SK-N-SH (cell line): ENCODE data around the gene SAMD5. TPM values are rescaled to one million over a fixed set of nuclear protein-coding genes. Genes with fewer than 3 reads are reported as not detected.

Experiments used
- CTCF ChIA-PET: fragments of 300-600, 350-600 bp; formaldehyde crosslinking; extraction: SDS; loops from one replicate; lab custom pipeline; 2021; lab: Yijun Ruan, JAX
- POLR2A ChIA-PET: fragments of 350-600 bp; sonication (Branson Sonifier 250); formaldehyde crosslinking; extraction: SDS; loops from one replicate; lab custom pipeline; 2020; ENCODE audit warnings: antibody characterized with exemption, inconsistent platforms; lab: Yijun Ruan, JAX
- DNase-seq: peaks from one replicate; pipeline ENCODE4 v3.0.0; 2012
- H2AFZ ChIP-seq: fragments of 200-600 bp; sonication (generic); 2 replicates; pipeline ENCODE4 v1.8.1; 2016; ENCODE audit warnings: antibody characterized with exemption, mild to moderate bottlenecking, low read depth
- H3F3A ChIP-seq: fragments of 200-600 bp; sonication (generic); replicated peaks from 2 replicates; pipeline ENCODE3; 2016; ENCODE audit warnings: antibody characterized with exemption, mild to moderate bottlenecking; ENCODE audit not compliant: insufficient read depth
- H3K27ac ChIP-seq, 2 experiments: fragments of 200-500 bp in 1 of 2; fragments of 200-600 bp in 1 of 2; sonication (Bioruptor generic) in 1 of 2; sonication (generic), shearing (Covaris generic) in 1 of 2; 2 replicates each; pipeline versions ENCODE4 v1.5.1 to v1.6.1; 2014 to 2016; ENCODE audit warnings: low read depth in 2 of 2, inconsistent platforms in 1 of 2, low read length in 1 of 2, mild to moderate bottlenecking in 1 of 2, mixed read lengths in 1 of 2
- H3K27me3 ChIP-seq: fragments of 200-600 bp; sonication (generic), shearing (Covaris generic); 2 replicates; pipeline ENCODE4 v1.6.1; 2016; ENCODE audit warnings: mixed run types; ENCODE audit not compliant: insufficient read depth
- H3K36me3 ChIP-seq, 2 experiments: fragments of 200-500 bp in 1 of 2; fragments of 200-600 bp in 1 of 2; sonication (Bioruptor generic) in 1 of 2; sonication (generic) in 1 of 2; replicated peaks in 1 of 2; 2 replicates each; pipeline versions ENCODE3 to v1.5.1; 2014 to 2016; ENCODE audit warnings: low read length in 1 of 2, mild to moderate bottlenecking in 1 of 2; ENCODE audit not compliant: insufficient read depth in 2 of 2, control insufficient read depth in 1 of 2
- H3K4me1 ChIP-seq, 2 experiments: fragments of 200-500 bp in 1 of 2; fragments of 200-600 bp in 1 of 2; sonication (Bioruptor generic) in 1 of 2; sonication (generic), shearing (Covaris generic) in 1 of 2; 2 replicates each; pipeline versions ENCODE4 v1.5.1 to v1.6.1; 2014 to 2016; ENCODE audit warnings: low read depth in 1 of 2, low read length in 1 of 2, mixed run types in 1 of 2; ENCODE audit not compliant: insufficient read depth in 2 of 2, control insufficient read depth in 1 of 2
- H3K4me2 ChIP-seq: fragments of 200-600 bp; sonication (generic), shearing (Covaris generic); 2 replicates; pipeline ENCODE4 v1.6.1; 2017; ENCODE audit warnings: mixed run types
- H3K4me3 ChIP-seq, 2 experiments: fragments of 200-500 bp in 1 of 2; fragments of 200-600 bp in 1 of 2; sonication (Bioruptor generic) in 1 of 2; sonication (generic), shearing (Covaris generic) in 1 of 2; 2 replicates each; pipeline versions ENCODE4 v1.5.1 to v1.8.1; 2014 to 2016; ENCODE audit warnings: low read depth in 2 of 2, inconsistent platforms in 1 of 2, low read length in 1 of 2, mild to moderate bottlenecking in 1 of 2, mixed read lengths in 1 of 2, moderate library complexity in 1 of 2
- H3K79me2 ChIP-seq: fragments of 200-600 bp; sonication (generic); 2 replicates; pipeline ENCODE4 v1.8.1; 2017; ENCODE audit warnings: mild to moderate bottlenecking; ENCODE audit not compliant: insufficient read depth
- H3K9ac ChIP-seq: fragments of 200-600 bp; sonication (generic); 2 replicates; pipeline ENCODE4 v1.6.1; 2017; ENCODE audit warnings: mixed run types
- H3K9me2 ChIP-seq: fragments of 200-600 bp; sonication (generic); 2 replicates; pipeline ENCODE4 v1.6.1; 2017; ENCODE audit warnings: mixed run types
- H3K9me3 ChIP-seq: fragments of 200-600 bp; sonication (generic); 2 replicates; pipeline ENCODE4 v1.6.1; 2017; ENCODE audit warnings: mixed run types, mild to moderate bottlenecking, moderate library complexity
- H4K20me1 ChIP-seq: fragments of 200-600 bp; sonication (generic); 2 replicates; pipeline ENCODE4 v1.6.1; 2017; ENCODE audit warnings: mild to moderate bottlenecking, mixed run types; ENCODE audit not compliant: insufficient read depth
- CHD2 ChIP-seq: fragments of 150-350 bp; IDR thresholded peaks from 2 replicates; pipeline ENCODE4 v1.6.1; 2018; ENCODE audit warnings: low read length; ENCODE audit not compliant: partially characterized antibody
- FOSL2 ChIP-seq: IDR thresholded peaks from 2 replicates; pipeline ENCODE4 v1.4.0; 2012; ENCODE audit warnings: low read depth, mild to moderate bottlenecking, moderate library complexity, borderline replicate concordance
- JUND ChIP-seq: IDR thresholded peaks from 2 replicates; pipeline ENCODE4 v1.4.0; 2012
- MEF2A ChIP-seq: IDR thresholded peaks from 2 replicates; pipeline ENCODE4 v1.4.0; 2012; ENCODE audit warnings: low read depth, borderline replicate concordance
- NRF1 ChIP-seq: IDR thresholded peaks from 2 replicates; pipeline ENCODE4 v1.6.1; 2012; ENCODE audit warnings: low read depth, mild to moderate bottlenecking, low read length
- POLR2AphosphoS5 ChIP-seq: IDR thresholded peaks from 2 replicates; pipeline ENCODE4 v1.6.1; 2012; ENCODE audit warnings: low read depth, low read length
- RCOR1 ChIP-seq: fragments of 150-350 bp; IDR thresholded peaks from 2 replicates; pipeline ENCODE4 v1.6.1; 2017; ENCODE audit warnings: antibody characterized with exemption, low read length
- SIN3A ChIP-seq: IDR thresholded peaks from 2 replicates; pipeline ENCODE4 v1.6.1; 2012; ENCODE audit warnings: low read depth, mild to moderate bottlenecking, low read length, moderate library complexity, borderline replicate concordance
- SMC3 ChIP-seq: IDR thresholded peaks from 2 replicates; pipeline ENCODE4 v1.6.1; 2012; ENCODE audit warnings: low read depth, low read length, improper control_type of control experiment
- TAF1 ChIP-seq: IDR thresholded peaks from 2 replicates; pipeline ENCODE4 v1.6.1; 2012; ENCODE audit warnings: low read depth, mild to moderate bottlenecking, low read length, moderate library complexity, borderline replicate concordance
- TCF12 ChIP-seq: IDR thresholded peaks from 2 replicates; pipeline ENCODE4 v1.4.0; 2012
- ZBTB33 ChIP-seq: IDR thresholded peaks from 2 replicates; pipeline ENCODE4 v1.4.0; 2012; ENCODE audit warnings: low read depth, borderline replicate concordance
- WGBS: methylation state at CpG from one replicate; pipeline ENCODE4 v1.1.6; 2017; ENCODE audit warnings: low lambda C conversion rate; 5-methylcytosine and 5-hydroxymethylcytosine counted together
- polyA plus RNA-seq, 3 experiments: library from polyadenylated mRNA; depleted of rRNA; stranded (reverse); fragments of >200 nt; gene quantifications; 2 replicates each; pipeline ENCODE4 v1.2.3, GENCODE V29; 2012
- TF ChIP-seq, protein P1 (sequence below): fragments of 200-600 bp; sonication (generic); IDR thresholded peaks from 2 replicates; pipeline ENCODE4 v1.6.1; 2017; ENCODE audit warnings: antibody characterized with exemption, mild to moderate bottlenecking, moderate library complexity
- TF ChIP-seq, protein P2 (sequence below): IDR thresholded peaks from 2 replicates; pipeline ENCODE4 v1.6.1; 2012; ENCODE audit warnings: mild to moderate bottlenecking, low read depth, low read length, moderate library complexity

The SAMD5 gene
- polyA plus RNA-seq, 1 of the 3 experiments (the other 2 are of a cell fraction): not detected

- Histone ChIP-seq H3K9ac (no peak overlapping the region), H3K4me1 (no peaks in the 10 kb centered on the region; a peak in 1 of 4 replicates), H3K9me2 (no peaks in the 10 kb centered on the region), H3K79me2 (no peaks in the 10 kb centered on the region), H3F3A (no peaks in the 10 kb centered on the region), H3K4me2 (peak overlapping the region; percentile 79), H3K27ac (no peak overlapping the region), H3K36me3 (no peaks in the 10 kb centered on the region), H2AFZ (peak overlapping the region; percentile 72; the same call in 1 of the 2 replicates), H3K4me3 (peak overlapping the region; percentile 43 to 59; a peak in 3 of 4 replicates)
- POLR2A ChIA-PET: no interaction called here
- CTCF ChIA-PET: interaction anchor here (0.6 to 1.8 kb wide), 16 partner anchors 9 to 967 kb away, joined by 3 to 7 read pairs (median 4); no protein-coding TSS in a partner anchor
- TF ChIP-seq CHD2 (no peak), SMC3 (no peak), NRF1 (no peak), TCF12 (no peak), TAF1 (no peak), JUND (no peak), RCOR1 (no peak), MEF2A (no peak), FOSL2 (no peak), SIN3A (no peak), POLR2AphosphoS5 (no peak), ZBTB33 (no peak)
- TF ChIP-seq, protein P1, sequence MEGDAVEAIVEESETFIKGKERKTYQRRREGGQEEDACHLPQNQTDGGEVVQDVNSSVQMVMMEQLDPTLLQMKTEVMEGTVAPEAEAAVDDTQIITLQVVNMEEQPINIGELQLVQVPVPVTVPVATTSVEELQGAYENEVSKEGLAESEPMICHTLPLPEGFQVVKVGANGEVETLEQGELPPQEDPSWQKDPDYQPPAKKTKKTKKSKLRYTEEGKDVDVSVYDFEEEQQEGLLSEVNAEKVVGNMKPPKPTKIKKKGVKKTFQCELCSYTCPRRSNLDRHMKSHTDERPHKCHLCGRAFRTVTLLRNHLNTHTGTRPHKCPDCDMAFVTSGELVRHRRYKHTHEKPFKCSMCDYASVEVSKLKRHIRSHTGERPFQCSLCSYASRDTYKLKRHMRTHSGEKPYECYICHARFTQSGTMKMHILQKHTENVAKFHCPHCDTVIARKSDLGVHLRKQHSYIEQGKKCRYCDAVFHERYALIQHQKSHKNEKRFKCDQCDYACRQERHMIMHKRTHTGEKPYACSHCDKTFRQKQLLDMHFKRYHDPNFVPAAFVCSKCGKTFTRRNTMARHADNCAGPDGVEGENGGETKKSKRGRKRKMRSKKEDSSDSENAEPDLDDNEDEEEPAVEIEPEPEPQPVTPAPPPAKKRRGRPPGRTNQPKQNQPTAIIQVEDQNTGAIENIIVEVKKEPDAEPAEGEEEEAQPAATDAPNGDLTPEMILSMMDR: no peak
- TF ChIP-seq, protein P2, sequence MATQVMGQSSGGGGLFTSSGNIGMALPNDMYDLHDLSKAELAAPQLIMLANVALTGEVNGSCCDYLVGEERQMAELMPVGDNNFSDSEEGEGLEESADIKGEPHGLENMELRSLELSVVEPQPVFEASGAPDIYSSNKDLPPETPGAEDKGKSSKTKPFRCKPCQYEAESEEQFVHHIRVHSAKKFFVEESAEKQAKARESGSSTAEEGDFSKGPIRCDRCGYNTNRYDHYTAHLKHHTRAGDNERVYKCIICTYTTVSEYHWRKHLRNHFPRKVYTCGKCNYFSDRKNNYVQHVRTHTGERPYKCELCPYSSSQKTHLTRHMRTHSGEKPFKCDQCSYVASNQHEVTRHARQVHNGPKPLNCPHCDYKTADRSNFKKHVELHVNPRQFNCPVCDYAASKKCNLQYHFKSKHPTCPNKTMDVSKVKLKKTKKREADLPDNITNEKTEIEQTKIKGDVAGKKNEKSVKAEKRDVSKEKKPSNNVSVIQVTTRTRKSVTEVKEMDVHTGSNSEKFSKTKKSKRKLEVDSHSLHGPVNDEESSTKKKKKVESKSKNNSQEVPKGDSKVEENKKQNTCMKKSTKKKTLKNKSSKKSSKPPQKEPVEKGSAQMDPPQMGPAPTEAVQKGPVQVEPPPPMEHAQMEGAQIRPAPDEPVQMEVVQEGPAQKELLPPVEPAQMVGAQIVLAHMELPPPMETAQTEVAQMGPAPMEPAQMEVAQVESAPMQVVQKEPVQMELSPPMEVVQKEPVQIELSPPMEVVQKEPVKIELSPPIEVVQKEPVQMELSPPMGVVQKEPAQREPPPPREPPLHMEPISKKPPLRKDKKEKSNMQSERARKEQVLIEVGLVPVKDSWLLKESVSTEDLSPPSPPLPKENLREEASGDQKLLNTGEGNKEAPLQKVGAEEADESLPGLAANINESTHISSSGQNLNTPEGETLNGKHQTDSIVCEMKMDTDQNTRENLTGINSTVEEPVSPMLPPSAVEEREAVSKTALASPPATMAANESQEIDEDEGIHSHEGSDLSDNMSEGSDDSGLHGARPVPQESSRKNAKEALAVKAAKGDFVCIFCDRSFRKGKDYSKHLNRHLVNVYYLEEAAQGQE: no peak
- TF ChIP-seq, all 33 proteins: peak for 0
- H3K9me3 ChIP-seq: no peaks in the 10 kb centered on the region
- peak; percentile 42 for DNase-seq
- H3K27me3 ChIP-seq: peaks cover 22% of the 10 kb centered on the region
- 1% methylated on average over 24 of the region's 52 CpGs for WGBS
- H4K20me1 ChIP-seq: no peaks in the 10 kb centered on the region
These were observed 1.1 kb upstream of the SAMD5 start for GRCh38 chr6:147507162-147508041.
